Activated CD4-positive, alpha-beta T cell treated with anti-CD3 and anti-CD28 coated beads, Interleukin-2, amount 50 U/mL, for 48 hours (primary cell): ENCODE results near the gene SOCS7.
A peak's percentile ranks its signal among the peaks of the same experiment; 100 is the strongest.
"Not testable (repeated sequence)": the region's sequence is repeated elsewhere in the genome, so short reads cannot be mapped to it uniquely, and the experiment has no call there.

Source experiments
- DNase-seq, 2 experiments: peaks; one replicate each; pipeline ENCODE4 v3.0.0-alpha.2; 2020

SOCS7 gene

GRCh38 chr17:38421871-38422827, 70.5 kb downstream of the SOCS7 start:
- DNase-seq = no peak

GRCh38 chr17:38424297-38424972, 72.8 kb downstream of the SOCS7 start:
- DNase-seq = no peak

GRCh38 chr17:38425031-38425430, 73.4 kb downstream of the SOCS7 start:
- no peak for DNase-seq

- no peak for DNase-seq
Measured at GRCh38 chr17:38425744-38426143, 74.1 kb downstream of the SOCS7 start.

- no peak for DNase-seq
Measured at GRCh38 chr17:38426441-38426840, 74.8 kb downstream of the SOCS7 start.

GRCh38 chr17:38427160-38427949, 75.7 kb downstream of the SOCS7 start:
- no peak for DNase-seq

- DNase-seq = peak; percentile 34 to 38
Measured at GRCh38 chr17:38428112-38428642, 76.5 kb downstream of the SOCS7 start, which contains the start of gene ARHGAP23. TSS of gene ARHGAP23 (plus strand) at chr17:38428464. CDS start at chr17:38428486, 22 bp downstream.

GRCh38 chr17:38428643-38429371, 77.2 kb downstream of the SOCS7 start:
- peak; percentile 29 to 39 for DNase-seq

- DNase-seq = no peak
Measured at GRCh38 chr17:38429476-38430100, 77.9 kb downstream of the SOCS7 start.

GRCh38 chr17:38430316-38430715, 78.7 kb downstream of the SOCS7 start:
- no peak for DNase-seq

GRCh38 chr17:38430822-38431221, 79.2 kb downstream of the SOCS7 start:
- no peak for DNase-seq

GRCh38 chr17:38431346-38432145, 79.9 kb downstream of the SOCS7 start:
- no peak for DNase-seq

GRCh38 chr17:38434178-38434665, 82.6 kb downstream of the SOCS7 start:
- no peak for DNase-seq

- no peak for DNase-seq
Measured at GRCh38 chr17:38435795-38436194, 84.2 kb downstream of the SOCS7 start.

- no peak for DNase-seq
Measured at GRCh38 chr17:38436386-38436785, 84.7 kb downstream of the SOCS7 start.

GRCh38 chr17:38437313-38437712, 85.7 kb downstream of the SOCS7 start:
- not testable (repeated sequence) for DNase-seq

- DNase-seq = no peak
Measured at GRCh38 chr17:38439436-38439835, 87.8 kb downstream of the SOCS7 start.

- no peak for DNase-seq
Measured at GRCh38 chr17:38440614-38441397, 89.2 kb downstream of the SOCS7 start.

- DNase-seq = no peak
Measured at GRCh38 chr17:38441429-38442061, 89.9 kb downstream of the SOCS7 start.
